Liver (tissue), 9 donors: ENCODE data around the gene MUTYH. TPM values are rescaled to one million over a fixed set of nuclear protein-coding genes. Genes with fewer than 3 reads are reported as not detected.

Experiments
- DNase-seq: peaks from one replicate; pipeline ENCODE4 v3.0.0-alpha.2; 2017; ENCODE audit warnings: low spot score
- H3K27ac ChIP-seq, 2 donors: one replicate each; pipeline ENCODE4 v1.7.0; 2013; ENCODE audit warnings: inconsistent platforms in 2 of 2, low read length in 2 of 2, control low read depth in 1 of 2, low read depth in 1 of 2, mild to moderate bottlenecking in 1 of 2
- H3K27me3 ChIP-seq, 4 donors: one replicate each; pipeline versions ENCODE4 v1.6.1 to v1.7.0; 2013; ENCODE audit warnings: low read length in 3 of 4, inconsistent platforms in 1 of 4, mild to moderate bottlenecking in 1 of 4, moderate library complexity in 1 of 4; ENCODE audit not compliant: control insufficient read depth in 4 of 4, insufficient read depth in 4 of 4
- H3K36me3 ChIP-seq, 4 donors: one replicate each; pipeline versions ENCODE4 v1.6.1 to v1.7.0; 2013; ENCODE audit warnings: low read length in 3 of 4, mild to moderate bottlenecking in 3 of 4, low read depth in 1 of 4, moderate library complexity in 1 of 4; ENCODE audit not compliant: control insufficient read depth in 4 of 4, insufficient read depth in 3 of 4
- H3K4me1 ChIP-seq, 4 donors: one replicate each; pipeline versions ENCODE4 v1.6.1 to v1.7.0; 2013; ENCODE audit warnings: low read length in 3 of 4, mild to moderate bottlenecking in 3 of 4, moderate library complexity in 1 of 4; ENCODE audit not compliant: control insufficient read depth in 4 of 4, insufficient read depth in 4 of 4
- H3K4me3 ChIP-seq, 3 donors: one replicate each; pipeline versions ENCODE4 v1.6.1 to v1.7.0; 2013; ENCODE audit warnings: low read length in 3 of 3, control low read depth in 1 of 3, low read depth in 1 of 3, mild to moderate bottlenecking in 1 of 3
- H3K9ac ChIP-seq, 2 donors: one replicate each; pipeline ENCODE4 v1.7.0; 2013; ENCODE audit warnings: low read length in 2 of 2, mild to moderate bottlenecking in 2 of 2, moderate library complexity in 2 of 2, control low read depth in 1 of 2, low read depth in 1 of 2
- H3K9me3 ChIP-seq, 4 donors: one replicate each; pipeline versions ENCODE4 v1.6.1 to v1.7.0; 2013; ENCODE audit warnings: low read length in 3 of 4; ENCODE audit not compliant: control insufficient read depth in 4 of 4
- ATF3 ChIP-seq: IDR thresholded peaks from 2 replicates; pipeline ENCODE4 v1.6.1; 2016; ENCODE audit warnings: antibody characterized with exemption
- EGR1 ChIP-seq, 2 donors: IDR thresholded peaks; 2 replicates each; pipeline ENCODE4 v1.6.1; 2016 to 2018; ENCODE audit warnings: antibody characterized with exemption in 2 of 2, low read depth in 2 of 2
- FOXA2 ChIP-seq: IDR thresholded peaks from 2 replicates; pipeline ENCODE4 v1.6.1; 2016; ENCODE audit warnings: antibody characterized with exemption
- GABPA ChIP-seq, 2 donors: IDR thresholded peaks in 1 of 2; conservative IDR thresholded peaks in 1 of 2; 2 replicates each; pipeline ENCODE4 v1.6.1; 2016; ENCODE audit warnings: antibody characterized with exemption in 2 of 2, mild to moderate bottlenecking in 1 of 2, moderate library complexity in 1 of 2
- HNF4A ChIP-seq, 2 donors: conservative IDR thresholded peaks; 2 replicates each; pipeline ENCODE4 v1.6.1; 2016; ENCODE audit warnings: antibody characterized with exemption in 2 of 2, mild to moderate bottlenecking in 2 of 2
- HNF4G ChIP-seq: IDR thresholded peaks from 2 replicates; pipeline ENCODE4 v1.6.1; 2016; ENCODE audit warnings: antibody characterized with exemption
- JUND ChIP-seq, 2 donors: IDR thresholded peaks; 2 replicates each; pipeline ENCODE4 v1.6.1; 2016; ENCODE audit warnings: antibody characterized with exemption in 2 of 2
- NR2F2 ChIP-seq: IDR thresholded peaks from 2 replicates; pipeline ENCODE4 v1.6.1; 2016; ENCODE audit warnings: antibody characterized with exemption
- RAD21 ChIP-seq, 2 donors: IDR thresholded peaks; 2 replicates each; pipeline ENCODE4 v1.6.1; 2016; ENCODE audit warnings: antibody characterized with exemption in 2 of 2, mild to moderate bottlenecking in 2 of 2
- RXRA ChIP-seq, 2 donors: IDR thresholded peaks; 2 replicates each; pipeline ENCODE4 v1.6.1; 2017 to 2018; ENCODE audit warnings: antibody characterized with exemption in 2 of 2, mild to moderate bottlenecking in 1 of 2
- SP1 ChIP-seq: IDR thresholded peaks from 2 replicates; pipeline ENCODE4 v1.6.1; 2018; ENCODE audit warnings: antibody characterized with exemption, mild to moderate bottlenecking
- TAF1 ChIP-seq: conservative IDR thresholded peaks from 2 replicates; pipeline ENCODE4 v1.6.1; 2016; ENCODE audit warnings: antibody characterized with exemption, mild to moderate bottlenecking
- YY1 ChIP-seq: IDR thresholded peaks from 2 replicates; pipeline ENCODE4 v1.6.1; 2016; ENCODE audit warnings: antibody characterized with exemption, mild to moderate bottlenecking
- ZBTB33 ChIP-seq: IDR thresholded peaks from 2 replicates; pipeline ENCODE4 v1.6.1; 2016; ENCODE audit warnings: antibody characterized with exemption
- WGBS: extraction: QIAGEN DNeasy Blood & Tissue Kit; methylation state at CpG from one replicate; pipeline ENCODE4 v1.1.7; 2013; 5-methylcytosine and 5-hydroxymethylcytosine counted together
- polyA plus RNA-seq, 2 donors: library from polyadenylated mRNA; stranded (reverse) in 1 of 2; unstranded in 1 of 2; fragments of 200-250 nt in 1 of 2; fragments of >200 nt in 1 of 2; fragmentation: Nextera tagmentation in 1 of 2; extraction: Ambion mirVana in 1 of 2; gene quantifications; one replicate each; pipeline versions ENCODE4 v1.2.1 to v1.2.3, GENCODE V29; 2013 to 2015
- total RNA-seq, 2 donors: library from RNA; depleted of rRNA; stranded (reverse); fragments of >200 nt; gene quantifications; one replicate each; pipeline ENCODE4 v1.2.3, GENCODE V29; 2014
- TF ChIP-seq, protein P1 (sequence below): IDR thresholded peaks from 2 replicates; pipeline ENCODE4 v1.6.1; 2016; ENCODE audit warnings: antibody characterized with exemption
- TF ChIP-seq, protein P2 (sequence below): IDR thresholded peaks from 2 replicates; pipeline ENCODE4 v1.6.1; 2016; ENCODE audit warnings: antibody characterized with exemption, mild to moderate bottlenecking
- TF ChIP-seq, protein P3 (sequence below): fragments of 150-350 bp; IDR thresholded peaks from 2 replicates; pipeline ENCODE4 v1.5.1; 2017; ENCODE audit warnings: improper control_type of control experiment, low read depth, low read length; ENCODE audit not compliant: missing input control
- donor health status: healthy.
- donor health status: healthy.
- donor health status: healthy.
- donor health status: healthy.
- donor health status: healthy.

The MUTYH gene
- total and polyA plus RNA-seq, 4 donors: 5.2 to 10.0 (median 8.2) TPM

- 83% methylated on average over 3 of the region's 3 CpGs for WGBS
- no peak overlapping the region for H3K9ac ChIP-seq
- no peaks in the 10 kb centered on the region for H3K27me3 ChIP-seq
- H3K4me1 ChIP-seq: peaks cover 3 to 17% (median 8%) of the 10 kb centered on the region in 4 donors
- no peak for DNase-seq
- no peak for TF ChIP-seq ZBTB33
- TF ChIP-seq GABPA (IDR thresholded peaks at IDR 0.05 in 1 of 2, conservative IDR thresholded peaks at IDR 0.05 in 1 of 2): no peak
- TF ChIP-seq EGR1 (IDR thresholded peaks at IDR 0.05; ENCODE audit: low read depth in 2 of 2): no peak
- no peak for TF ChIP-seq SP1
- TF ChIP-seq RAD21 (IDR thresholded peaks at IDR 0.05): no peak
- TF ChIP-seq HNF4G: no peak
- TF ChIP-seq JUND (IDR thresholded peaks at IDR 0.05): no peak
- no peak for TF ChIP-seq TAF1
- TF ChIP-seq ATF3: no peak
- TF ChIP-seq, protein P1, sequence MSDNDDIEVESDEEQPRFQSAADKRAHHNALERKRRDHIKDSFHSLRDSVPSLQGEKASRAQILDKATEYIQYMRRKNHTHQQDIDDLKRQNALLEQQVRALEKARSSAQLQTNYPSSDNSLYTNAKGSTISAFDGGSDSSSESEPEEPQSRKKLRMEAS: no peak
- no peaks in the 10 kb centered on the region for H3K36me3 ChIP-seq
- H3K27ac ChIP-seq: no peak overlapping the region
- no peak overlapping the region for H3K4me3 ChIP-seq
- H3K9me3 ChIP-seq: no peaks in the 10 kb centered on the region
Observed at GRCh38 chr1:45306905-45307304, 33.3 kb downstream of the MUTYH start.

- WGBS: 71% methylated on average over 8 of the region's 8 CpGs
- no peak for DNase-seq
- Histone ChIP-seq H3K9me3 (no peaks in the 10 kb centered on the region), H3K27me3 (no peaks in the 10 kb centered on the region), H3K36me3 (no peaks in the 10 kb centered on the region), H3K27ac (no peak overlapping the region), H3K9ac (no peak overlapping the region), H3K4me1 (peaks cover 3 to 17% (median 8%) of the 10 kb centered on the region in 4 donors), H3K4me3 (no peak overlapping the region)
- no peak for TF ChIP-seq RXRA (IDR thresholded peaks at IDR 0.05)
- TF ChIP-seq SP1: no peak
Observed at GRCh38 chr1:45306319-45306718, 33.9 kb downstream of the MUTYH start.

DNA sequence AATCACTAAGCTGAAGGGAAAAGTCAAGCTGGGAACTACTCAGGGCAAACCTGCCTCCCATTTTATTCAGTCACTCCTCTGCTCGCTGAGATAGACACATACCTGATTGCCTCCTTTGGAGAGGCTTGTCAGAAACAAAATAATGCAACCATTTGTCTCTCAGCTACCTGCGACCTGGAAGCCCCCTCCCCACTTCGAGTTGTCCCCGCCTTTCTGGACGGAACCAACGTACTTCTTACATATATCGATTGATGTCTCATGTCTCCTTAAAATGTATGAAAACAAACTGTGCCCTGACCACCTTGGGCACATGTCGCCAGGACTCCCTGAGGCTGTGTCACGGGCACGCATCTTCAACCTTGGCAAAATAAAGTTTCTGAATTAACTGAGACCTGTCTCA lies 35.0 kb downstream of the MUTYH start:
- Histone ChIP-seq H3K9me3 (no peaks in the 10 kb centered on the region), H3K27me3 (no peaks in the 10 kb centered on the region), H3K9ac (no peak overlapping the region), H3K4me1 (peaks cover 3 to 17% (median 10%) of the 10 kb centered on the region in 4 donors), H3K36me3 (no peaks in the 10 kb centered on the region), H3K27ac (no peak overlapping the region), H3K4me3 (no peak overlapping the region)
- DNase-seq: no peak
- 92% methylated on average over 10 of the region's 10 CpGs for WGBS
- no peak for TF ChIP-seq RAD21 (IDR thresholded peaks at IDR 0.05)
- TF ChIP-seq SP1: no peak
- TF ChIP-seq GABPA (IDR thresholded peaks at IDR 0.05 in 1 of 2, conservative IDR thresholded peaks at IDR 0.05 in 1 of 2): no peak
- TF ChIP-seq YY1: no peak
- TF ChIP-seq NR2F2: no peak
- TF ChIP-seq, protein P2, sequence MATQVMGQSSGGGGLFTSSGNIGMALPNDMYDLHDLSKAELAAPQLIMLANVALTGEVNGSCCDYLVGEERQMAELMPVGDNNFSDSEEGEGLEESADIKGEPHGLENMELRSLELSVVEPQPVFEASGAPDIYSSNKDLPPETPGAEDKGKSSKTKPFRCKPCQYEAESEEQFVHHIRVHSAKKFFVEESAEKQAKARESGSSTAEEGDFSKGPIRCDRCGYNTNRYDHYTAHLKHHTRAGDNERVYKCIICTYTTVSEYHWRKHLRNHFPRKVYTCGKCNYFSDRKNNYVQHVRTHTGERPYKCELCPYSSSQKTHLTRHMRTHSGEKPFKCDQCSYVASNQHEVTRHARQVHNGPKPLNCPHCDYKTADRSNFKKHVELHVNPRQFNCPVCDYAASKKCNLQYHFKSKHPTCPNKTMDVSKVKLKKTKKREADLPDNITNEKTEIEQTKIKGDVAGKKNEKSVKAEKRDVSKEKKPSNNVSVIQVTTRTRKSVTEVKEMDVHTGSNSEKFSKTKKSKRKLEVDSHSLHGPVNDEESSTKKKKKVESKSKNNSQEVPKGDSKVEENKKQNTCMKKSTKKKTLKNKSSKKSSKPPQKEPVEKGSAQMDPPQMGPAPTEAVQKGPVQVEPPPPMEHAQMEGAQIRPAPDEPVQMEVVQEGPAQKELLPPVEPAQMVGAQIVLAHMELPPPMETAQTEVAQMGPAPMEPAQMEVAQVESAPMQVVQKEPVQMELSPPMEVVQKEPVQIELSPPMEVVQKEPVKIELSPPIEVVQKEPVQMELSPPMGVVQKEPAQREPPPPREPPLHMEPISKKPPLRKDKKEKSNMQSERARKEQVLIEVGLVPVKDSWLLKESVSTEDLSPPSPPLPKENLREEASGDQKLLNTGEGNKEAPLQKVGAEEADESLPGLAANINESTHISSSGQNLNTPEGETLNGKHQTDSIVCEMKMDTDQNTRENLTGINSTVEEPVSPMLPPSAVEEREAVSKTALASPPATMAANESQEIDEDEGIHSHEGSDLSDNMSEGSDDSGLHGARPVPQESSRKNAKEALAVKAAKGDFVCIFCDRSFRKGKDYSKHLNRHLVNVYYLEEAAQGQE: no peak
- TF ChIP-seq JUND (IDR thresholded peaks at IDR 0.05): no peak
- TF ChIP-seq TAF1: no peak
- no peak for TF ChIP-seq ZBTB33
- TF ChIP-seq EGR1 (IDR thresholded peaks at IDR 0.05; ENCODE audit: low read depth in 2 of 2): no peak
- TF ChIP-seq, protein P3, sequence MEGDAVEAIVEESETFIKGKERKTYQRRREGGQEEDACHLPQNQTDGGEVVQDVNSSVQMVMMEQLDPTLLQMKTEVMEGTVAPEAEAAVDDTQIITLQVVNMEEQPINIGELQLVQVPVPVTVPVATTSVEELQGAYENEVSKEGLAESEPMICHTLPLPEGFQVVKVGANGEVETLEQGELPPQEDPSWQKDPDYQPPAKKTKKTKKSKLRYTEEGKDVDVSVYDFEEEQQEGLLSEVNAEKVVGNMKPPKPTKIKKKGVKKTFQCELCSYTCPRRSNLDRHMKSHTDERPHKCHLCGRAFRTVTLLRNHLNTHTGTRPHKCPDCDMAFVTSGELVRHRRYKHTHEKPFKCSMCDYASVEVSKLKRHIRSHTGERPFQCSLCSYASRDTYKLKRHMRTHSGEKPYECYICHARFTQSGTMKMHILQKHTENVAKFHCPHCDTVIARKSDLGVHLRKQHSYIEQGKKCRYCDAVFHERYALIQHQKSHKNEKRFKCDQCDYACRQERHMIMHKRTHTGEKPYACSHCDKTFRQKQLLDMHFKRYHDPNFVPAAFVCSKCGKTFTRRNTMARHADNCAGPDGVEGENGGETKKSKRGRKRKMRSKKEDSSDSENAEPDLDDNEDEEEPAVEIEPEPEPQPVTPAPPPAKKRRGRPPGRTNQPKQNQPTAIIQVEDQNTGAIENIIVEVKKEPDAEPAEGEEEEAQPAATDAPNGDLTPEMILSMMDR: no peak
- no peak for TF ChIP-seq ATF3
- TF ChIP-seq HNF4A (conservative IDR thresholded peaks at IDR 0.05): no peak
- TF ChIP-seq, protein P1: no peak
- no peak for TF ChIP-seq FOXA2
